Measurements from ENCODE around the gene TEX9.

Gene TEX9

DNA sequence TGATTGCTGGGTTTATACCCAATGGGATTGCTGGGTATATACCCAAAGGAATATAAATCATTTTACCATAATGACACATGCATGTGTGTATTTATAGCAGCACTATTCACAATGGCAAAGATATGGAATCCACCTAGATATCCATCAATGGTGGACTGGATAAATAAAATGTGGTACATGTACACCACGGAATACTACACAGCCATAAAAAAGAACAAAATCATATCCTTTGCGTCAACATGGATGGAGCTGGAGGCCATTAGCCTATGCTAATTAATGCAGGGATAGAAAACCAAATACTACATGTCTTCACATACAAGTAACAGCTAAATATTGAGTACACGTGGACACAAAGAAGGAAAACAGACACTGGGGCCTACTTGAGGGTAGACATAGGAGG lies 77.1 kb downstream of the TEX9 start:
- no peak overlapping the region for H3K4me3 ChIP-seq (ENCODE audit: control insufficient read depth, low read depth, low read length)
- TF ChIP-seq, protein P1, sequence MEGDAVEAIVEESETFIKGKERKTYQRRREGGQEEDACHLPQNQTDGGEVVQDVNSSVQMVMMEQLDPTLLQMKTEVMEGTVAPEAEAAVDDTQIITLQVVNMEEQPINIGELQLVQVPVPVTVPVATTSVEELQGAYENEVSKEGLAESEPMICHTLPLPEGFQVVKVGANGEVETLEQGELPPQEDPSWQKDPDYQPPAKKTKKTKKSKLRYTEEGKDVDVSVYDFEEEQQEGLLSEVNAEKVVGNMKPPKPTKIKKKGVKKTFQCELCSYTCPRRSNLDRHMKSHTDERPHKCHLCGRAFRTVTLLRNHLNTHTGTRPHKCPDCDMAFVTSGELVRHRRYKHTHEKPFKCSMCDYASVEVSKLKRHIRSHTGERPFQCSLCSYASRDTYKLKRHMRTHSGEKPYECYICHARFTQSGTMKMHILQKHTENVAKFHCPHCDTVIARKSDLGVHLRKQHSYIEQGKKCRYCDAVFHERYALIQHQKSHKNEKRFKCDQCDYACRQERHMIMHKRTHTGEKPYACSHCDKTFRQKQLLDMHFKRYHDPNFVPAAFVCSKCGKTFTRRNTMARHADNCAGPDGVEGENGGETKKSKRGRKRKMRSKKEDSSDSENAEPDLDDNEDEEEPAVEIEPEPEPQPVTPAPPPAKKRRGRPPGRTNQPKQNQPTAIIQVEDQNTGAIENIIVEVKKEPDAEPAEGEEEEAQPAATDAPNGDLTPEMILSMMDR (conservative IDR thresholded peaks at IDR 0.05; ENCODE audit: control insufficient read depth, insufficient read depth, low read depth, low read length): no peak
- DNase-seq (ENCODE audit: low read depth): no peak

GRCh38 chr15:56445746-56446145 lies 80.5 kb downstream of the TEX9 start:
- TF ChIP-seq, protein P1 (conservative IDR thresholded peaks at IDR 0.05; ENCODE audit: control insufficient read depth, insufficient read depth, low read depth, low read length): no peak
- DNase-seq (ENCODE audit: low read depth): no peak
- H3K4me3 ChIP-seq (ENCODE audit: control insufficient read depth, low read depth, low read length): no peak overlapping the region

DNA sequence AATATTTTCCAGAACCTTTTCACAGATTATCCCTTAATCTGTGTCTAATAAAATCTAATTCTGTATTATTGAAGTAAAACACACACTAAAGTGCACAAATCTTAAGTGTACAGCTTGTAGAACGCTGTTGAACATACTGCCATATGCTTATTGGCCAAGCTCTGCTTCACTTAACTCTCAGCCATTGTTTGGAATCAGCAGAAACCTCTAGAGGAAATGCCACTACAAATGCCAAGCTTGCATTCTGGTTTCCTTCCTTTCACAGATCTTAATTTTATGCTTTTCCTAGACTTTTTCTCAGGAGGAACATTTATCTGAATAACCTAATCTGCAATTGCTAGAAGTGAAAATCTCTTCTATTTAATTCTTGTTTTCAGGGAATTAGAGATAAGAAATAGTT lies 89.6 kb downstream of the TEX9 start:
- no peak for DNase-seq (ENCODE audit: low read depth)
- TF ChIP-seq, protein P1 (conservative IDR thresholded peaks at IDR 0.05; ENCODE audit: control insufficient read depth, insufficient read depth, low read depth, low read length): no peak

DNA sequence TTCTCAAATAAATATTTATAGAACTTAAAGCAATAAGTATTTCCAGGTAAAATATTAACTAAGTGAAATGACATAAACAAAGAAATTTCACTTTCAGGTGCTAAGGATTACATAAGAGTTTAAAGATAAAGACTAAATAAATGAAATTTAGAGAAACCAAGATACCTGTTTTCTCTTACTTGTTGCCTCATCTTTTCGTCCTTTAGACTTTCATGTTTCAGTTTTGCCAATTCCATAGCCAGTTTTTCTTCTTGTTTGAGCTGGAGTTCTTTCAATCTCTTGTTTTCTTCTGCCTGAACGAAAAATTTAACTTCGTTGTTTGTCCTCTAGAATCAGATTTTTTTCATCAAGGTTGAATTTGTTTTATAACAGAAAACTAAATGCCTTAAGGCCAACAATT lies 91.0 kb downstream of the TEX9 start:
- DNase-seq (ENCODE audit: low read depth): no peak

More for the DNA sequence above, 89.6 kb downstream of the TEX9 start:
- no peak overlapping the region for H3K4me3 ChIP-seq (ENCODE audit: control insufficient read depth, low read depth, low read length)

DNA sequence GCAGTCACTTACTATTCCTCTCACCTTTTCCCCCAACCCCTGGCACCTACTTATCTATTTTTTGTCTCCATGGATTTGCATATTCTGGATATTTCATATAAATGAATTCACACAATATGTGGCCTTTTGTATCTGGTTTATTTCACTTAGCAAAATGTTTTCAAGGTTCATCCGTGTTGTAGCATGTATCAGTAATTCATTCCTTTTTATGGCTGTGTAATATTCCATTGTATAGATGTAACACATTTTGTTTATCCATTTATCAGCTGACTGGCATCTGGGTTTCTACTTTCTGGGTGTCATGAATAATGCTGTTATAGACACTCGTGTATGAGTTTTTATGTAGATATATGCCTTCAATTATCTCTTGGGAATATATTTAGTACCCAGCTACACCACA lies 93.9 kb downstream of the TEX9 start:
- no peak overlapping the region for H3K4me3 ChIP-seq (ENCODE audit: control insufficient read depth, low read depth, low read length)
- TF ChIP-seq, protein P1 (conservative IDR thresholded peaks at IDR 0.05; ENCODE audit: control insufficient read depth, insufficient read depth, low read depth, low read length): no peak
- no peak for DNase-seq (ENCODE audit: low read depth)

More for the DNA sequence above, 91.0 kb downstream of the TEX9 start:
- TF ChIP-seq, protein P1 (conservative IDR thresholded peaks at IDR 0.05; ENCODE audit: control insufficient read depth, insufficient read depth, low read depth, low read length): no peak
- H3K4me3 ChIP-seq (ENCODE audit: control insufficient read depth, low read depth, low read length): no peak overlapping the region

GRCh38 chr15:56460071-56460470 lies 94.8 kb downstream of the TEX9 start:
- no peak for DNase-seq (ENCODE audit: low read depth)
- H3K4me3 ChIP-seq (ENCODE audit: control insufficient read depth, low read depth, low read length): no peak overlapping the region
- TF ChIP-seq, protein P1 (conservative IDR thresholded peaks at IDR 0.05; ENCODE audit: control insufficient read depth, insufficient read depth, low read depth, low read length): no peak

GRCh38 chr15:56460947-56461346 lies 95.7 kb downstream of the TEX9 start:
- TF ChIP-seq, protein P1 (conservative IDR thresholded peaks at IDR 0.05; ENCODE audit: control insufficient read depth, insufficient read depth, low read depth, low read length): no peak
- DNase-seq (ENCODE audit: low read depth): no peak
- H3K4me3 ChIP-seq (ENCODE audit: control insufficient read depth, low read depth, low read length): no peak overlapping the region
